GM15510 (cell line): Measurements from ENCODE around the gene TMEM186.

Experiments
- POLR2A ChIP-seq: IDR thresholded peaks from 3 replicates; pipeline ENCODE4 v1.6.1; 2011; ENCODE audit warnings: borderline replicate concordance; ENCODE audit not compliant: insufficient read length; ENCODE audit errors: extremely low read depth

Gene TMEM186

GRCh38 chr16:8797364-8798173 is at the start of gene TMEM186, which contains the start of gene PMM2:
Gene TMEM186 (minus strand): TSS chr16:8797639. CDS start chr16:8797614, 25 bp downstream.
Gene PMM2 (plus strand): TSS chr16:8797839. CDS start chr16:8797883, 44 bp downstream.
- peak; percentile 81 for TF ChIP-seq POLR2A

- TF ChIP-seq POLR2A, result no peak
Measured at GRCh38 chr16:8847145-8847544, 49.7 kb upstream of the TMEM186 start.

DNA sequence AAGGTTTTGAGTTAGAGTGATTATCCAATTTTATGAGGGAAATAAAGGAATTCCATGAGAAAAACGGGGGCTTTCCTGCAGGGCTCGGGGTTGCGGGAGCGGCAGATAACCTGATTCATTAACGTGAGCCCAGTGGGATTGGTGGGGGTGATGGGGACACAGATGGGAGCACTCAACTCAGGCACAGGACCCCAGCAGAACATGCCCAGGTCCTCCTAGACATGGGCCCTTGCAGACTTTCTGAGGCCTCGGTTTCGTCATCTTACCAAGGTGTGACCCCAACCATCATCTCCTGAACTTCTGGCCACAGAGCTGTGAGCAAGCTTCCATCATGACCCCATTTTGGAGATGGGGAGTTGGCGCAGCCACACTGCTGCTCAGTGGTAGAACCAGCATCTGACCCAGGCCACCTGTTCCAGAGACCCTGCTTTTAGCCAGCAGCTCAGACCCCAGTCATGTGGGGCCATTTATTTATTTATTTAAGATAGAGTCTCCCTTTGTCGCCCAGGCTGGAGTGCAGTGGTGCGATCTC is 49.0 kb upstream of the TMEM186 start:
- no peak for TF ChIP-seq POLR2A

- TF ChIP-seq POLR2A, result no peak
Measured at GRCh38 chr16:8845699-8846298, 48.4 kb upstream of the TMEM186 start.

DNA sequence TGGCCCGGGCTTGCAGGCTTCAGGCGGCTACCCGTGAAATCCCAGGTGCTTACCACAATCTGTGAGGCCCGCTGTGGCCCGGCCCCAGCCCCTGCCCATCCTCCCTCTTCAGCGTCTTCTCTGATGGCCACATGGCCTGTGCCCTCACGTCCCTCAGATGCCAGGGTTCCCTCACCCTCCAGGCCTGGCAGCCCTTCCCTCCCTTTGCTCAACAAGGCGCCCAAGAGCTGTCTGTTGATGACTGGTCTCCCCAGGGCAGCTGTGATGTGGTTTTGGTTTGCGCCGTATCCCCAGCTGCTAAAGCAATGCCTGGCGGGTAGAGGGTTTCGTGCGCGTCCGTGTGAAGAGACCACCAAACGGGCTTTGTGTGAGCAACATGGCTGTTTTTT is 35.3 kb upstream of the TMEM186 start:
- no peak for TF ChIP-seq POLR2A

GRCh38 chr16:8831871-8832716 is 34.7 kb upstream of the TMEM186 start:
- TF ChIP-seq POLR2A, result no peak

DNA sequence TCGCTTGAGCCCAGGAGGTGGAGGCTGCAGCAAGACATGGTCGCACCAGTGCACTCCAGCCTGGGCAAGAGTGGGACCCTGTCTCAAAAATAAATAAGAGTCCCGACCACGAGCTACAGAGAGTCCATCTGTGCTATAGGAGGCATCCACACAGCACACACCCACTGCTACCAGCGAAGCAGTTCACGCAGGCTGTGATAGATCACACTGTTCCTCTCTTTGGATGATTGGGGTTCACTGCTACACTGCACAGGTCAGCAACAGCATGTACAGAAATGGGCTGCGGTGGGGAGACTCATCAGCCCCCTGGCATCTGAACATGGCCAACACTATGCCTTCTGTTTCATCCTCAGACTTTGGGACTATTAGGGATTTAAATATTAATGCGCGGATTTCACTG is 34.0 kb upstream of the TMEM186 start:
- no peak for TF ChIP-seq POLR2A

- TF ChIP-seq POLR2A, result no peak
Measured at GRCh38 chr16:8828541-8829165, 31.2 kb upstream of the TMEM186 start.

DNA sequence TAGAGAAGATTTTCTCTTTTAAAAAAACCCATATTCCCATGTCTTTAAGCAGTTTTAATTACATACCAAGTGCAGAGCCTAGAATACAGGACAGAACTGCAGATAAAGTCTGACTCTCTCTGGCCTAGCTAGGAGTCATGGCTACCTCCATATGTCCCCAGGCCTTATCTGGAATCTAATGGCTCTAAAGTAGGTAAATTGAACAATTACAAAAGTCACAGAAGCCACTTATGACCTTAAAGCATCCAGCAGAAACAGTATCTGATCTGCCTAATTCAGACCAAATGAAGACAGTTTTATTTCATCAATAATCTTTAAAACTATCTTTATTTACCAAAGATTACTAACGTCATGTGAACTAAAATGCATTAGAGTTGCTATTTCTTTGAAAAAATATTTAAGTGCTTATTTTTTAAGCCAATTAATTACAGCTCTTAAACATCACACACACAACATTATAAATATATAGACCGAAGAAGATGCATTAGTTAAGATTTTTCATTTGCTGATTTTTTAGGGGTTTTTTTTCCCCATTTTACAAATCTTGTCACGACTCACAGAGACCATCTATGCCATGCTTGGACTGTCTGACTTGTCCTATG is 28.9 kb upstream of the TMEM186 start:
- TF ChIP-seq POLR2A, result no peak

DNA sequence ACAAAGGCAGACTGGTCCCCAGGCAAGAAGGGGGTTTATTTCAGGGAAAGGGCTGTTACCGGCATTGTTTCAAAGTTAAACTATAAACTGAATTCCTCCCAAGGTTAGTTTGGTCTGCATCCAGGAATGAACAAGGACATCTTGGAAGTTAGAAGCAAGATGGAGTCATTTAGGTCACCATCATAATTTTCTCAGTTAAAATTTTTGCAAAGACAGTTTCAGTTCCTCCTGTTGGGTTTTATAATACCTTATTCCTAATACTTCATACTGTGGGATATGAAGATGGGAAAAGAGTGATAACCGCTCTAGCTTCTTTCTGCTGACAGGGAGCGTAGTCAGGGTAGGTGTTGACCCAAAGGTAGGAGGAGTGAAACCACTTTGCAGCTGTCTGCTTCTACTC is 25.0 kb upstream of the TMEM186 start:
- TF ChIP-seq POLR2A, result no peak

DNA sequence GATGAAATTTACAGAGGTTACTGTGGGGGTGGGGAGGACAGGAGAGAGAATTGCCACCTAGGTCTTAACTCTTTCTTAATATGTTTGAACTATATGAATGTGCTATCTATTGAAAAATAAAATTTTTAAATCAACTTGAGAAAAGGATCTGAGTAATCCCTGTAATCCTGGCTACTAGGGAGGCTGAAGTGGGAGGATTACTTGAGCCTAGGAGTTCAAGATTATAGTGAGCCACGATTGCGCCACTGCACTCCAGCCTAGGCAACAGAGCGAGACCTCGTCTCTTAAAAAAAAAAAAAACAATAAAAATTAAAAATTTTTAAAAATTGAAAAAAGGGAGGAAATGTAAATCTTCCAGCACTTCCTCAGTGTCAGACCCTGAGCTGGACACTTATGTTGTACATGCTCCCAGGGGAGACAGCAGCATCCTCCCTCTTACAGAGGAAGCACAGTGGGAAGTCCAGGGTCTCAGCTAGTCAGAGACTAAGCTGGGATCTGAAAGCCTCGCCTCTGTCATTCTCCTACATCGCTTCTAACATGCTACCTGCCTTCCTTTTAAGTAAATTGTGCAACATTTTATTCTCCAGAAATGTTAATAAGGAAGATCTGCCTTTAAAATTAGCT is 22.1 kb upstream of the TMEM186 start:
- no peak for TF ChIP-seq POLR2A

- no peak for TF ChIP-seq POLR2A
Measured at GRCh38 chr16:8818504-8819270, 21.2 kb upstream of the TMEM186 start.

- TF ChIP-seq POLR2A, result no peak
Measured at GRCh38 chr16:8816967-8817655, 19.7 kb upstream of the TMEM186 start.
